ENCODE results near the gene GLRA1.
"Not testable (repeated sequence)": the region's sequence is repeated elsewhere in the genome, so short reads cannot be mapped to it uniquely, and the experiment has no call there.

GLRA1 gene

DNA sequence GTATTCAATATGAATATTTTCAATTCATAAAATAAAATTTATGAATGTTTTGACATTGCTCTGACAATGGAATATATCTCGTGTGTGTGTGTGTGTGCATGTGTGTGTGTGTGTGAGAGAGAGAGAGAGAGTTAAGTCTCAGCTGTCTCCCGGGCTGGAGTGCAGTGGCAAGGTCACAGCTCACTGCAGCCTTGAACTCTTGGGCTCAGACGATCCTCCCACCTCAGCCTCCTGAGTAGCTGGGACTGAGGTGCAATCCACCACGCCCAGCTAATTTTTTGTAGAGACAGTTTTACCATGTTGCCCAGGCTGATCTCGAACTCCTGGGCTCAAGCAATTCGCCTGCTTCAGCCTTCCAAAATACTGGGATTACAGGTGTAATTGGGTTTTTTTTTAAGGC, 136.8 kb downstream of the GLRA1 start:
- peaks cover 70% of the 10 kb centered on the region for H3K79me2 ChIP-seq (ENCODE audit: control insufficient read depth, insufficient read depth, low read length)
- no peak overlapping the region for H4K5ac ChIP-seq (ENCODE audit: low read length)
- no peak for DNase-seq
- H3K56ac ChIP-seq (ENCODE audit: low read length) = no peak overlapping the region
- WGBS (ENCODE audit: extremely low coverage, insufficient coverage, low lambda C conversion rate) = no CpG with 5 or more reads among the region's 6 CpGs
- H2BK15ac ChIP-seq (replicated peaks; ENCODE audit: low read depth) = no peak overlapping the region
- H3K18ac ChIP-seq (ENCODE audit: low read length) = no peak overlapping the region
- H3K4me1 ChIP-seq (ENCODE audit: control insufficient read depth, low read depth, low read length) = no peaks in the 10 kb centered on the region
- H2BK120ac ChIP-seq (ENCODE audit: low read depth, low read length) = no peak overlapping the region
- H3K4me3 ChIP-seq (ENCODE audit: low read length) = no peak overlapping the region
- H3K27ac ChIP-seq (ENCODE audit: low read depth, low read length) = no peak overlapping the region
- no peak overlapping the region for H3K4me2 ChIP-seq (ENCODE audit: low read length)
- H2AK5ac ChIP-seq (ENCODE audit: low read length) = no peak overlapping the region
- no peaks in the 10 kb centered on the region for H3K27me3 ChIP-seq (ENCODE audit: insufficient read depth, low read length, poor library complexity)
- no peak overlapping the region for H3K9ac ChIP-seq (ENCODE audit: low read length)
- H3K79me1 ChIP-seq (ENCODE audit: low read length) = peaks cover 6% of the 10 kb centered on the region
- peaks cover 6% of the 10 kb centered on the region for H3K36me3 ChIP-seq (ENCODE audit: control insufficient read depth, insufficient read depth, low read length)
- H4K8ac ChIP-seq (ENCODE audit: low read depth, low read length) = no peak overlapping the region
- no peak overlapping the region for H2BK5ac ChIP-seq (ENCODE audit: low read length)
- no peak overlapping the region for H3K4ac ChIP-seq (ENCODE audit: low read depth, low read length)
- no peak overlapping the region for H3K23ac ChIP-seq (ENCODE audit: low read length)

DNA sequence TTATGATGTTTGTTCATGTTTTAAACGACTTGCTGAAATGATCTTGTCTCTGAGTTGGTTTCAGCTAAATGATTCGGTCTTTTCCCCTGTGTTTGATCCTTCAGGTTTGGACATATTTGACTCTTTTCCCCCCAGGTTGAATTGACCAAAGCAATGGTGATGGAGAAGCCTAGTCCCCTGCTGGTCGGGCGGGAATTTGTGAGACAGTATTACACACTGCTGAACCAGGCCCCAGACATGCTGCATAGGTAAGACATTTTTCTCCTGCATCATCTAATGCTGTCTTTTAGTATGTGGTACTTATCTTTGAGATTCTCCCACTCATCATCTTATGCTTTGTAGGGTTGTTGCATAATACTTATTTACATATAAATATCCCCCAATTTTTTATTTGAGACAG, 138.2 kb downstream of the GLRA1 start:
- no peak overlapping the region for H3K23ac ChIP-seq (ENCODE audit: low read length)
- no peak overlapping the region for H3K4me2 ChIP-seq (ENCODE audit: low read length)
- no peak overlapping the region for H2BK120ac ChIP-seq (ENCODE audit: low read depth, low read length)
- no peaks in the 10 kb centered on the region for H3K27me3 ChIP-seq (ENCODE audit: insufficient read depth, low read length, poor library complexity)
- H3K79me1 ChIP-seq (ENCODE audit: low read length) = peaks cover 4% of the 10 kb centered on the region
- H3K36me3 ChIP-seq (ENCODE audit: control insufficient read depth, insufficient read depth, low read length) = peaks cover 4% of the 10 kb centered on the region
- WGBS (ENCODE audit: extremely low coverage, insufficient coverage, low lambda C conversion rate) = no CpG with 5 or more reads among the region's 4 CpGs
- H2BK15ac ChIP-seq (replicated peaks; ENCODE audit: low read depth) = no peak overlapping the region
- H4K8ac ChIP-seq (ENCODE audit: low read depth, low read length) = no peak overlapping the region
- no peak overlapping the region for H2BK5ac ChIP-seq (ENCODE audit: low read length)
- H3K18ac ChIP-seq (ENCODE audit: low read length) = no peak overlapping the region
- no peak overlapping the region for H3K56ac ChIP-seq (ENCODE audit: low read length)
- no peak overlapping the region for H3K4ac ChIP-seq (ENCODE audit: low read depth, low read length)
- H3K9ac ChIP-seq (ENCODE audit: low read length) = no peak overlapping the region
- H3K79me2 ChIP-seq (ENCODE audit: control insufficient read depth, insufficient read depth, low read length) = peaks cover 68% of the 10 kb centered on the region
- H3K4me3 ChIP-seq (ENCODE audit: low read length) = no peak overlapping the region
- no peak overlapping the region for H4K5ac ChIP-seq (ENCODE audit: low read length)
- H3K27ac ChIP-seq (ENCODE audit: low read depth, low read length) = no peak overlapping the region
- no peak for DNase-seq
- no peak overlapping the region for H2AK5ac ChIP-seq (ENCODE audit: low read length)
- H3K4me1 ChIP-seq (ENCODE audit: control insufficient read depth, low read depth, low read length) = no peaks in the 10 kb centered on the region

DNA sequence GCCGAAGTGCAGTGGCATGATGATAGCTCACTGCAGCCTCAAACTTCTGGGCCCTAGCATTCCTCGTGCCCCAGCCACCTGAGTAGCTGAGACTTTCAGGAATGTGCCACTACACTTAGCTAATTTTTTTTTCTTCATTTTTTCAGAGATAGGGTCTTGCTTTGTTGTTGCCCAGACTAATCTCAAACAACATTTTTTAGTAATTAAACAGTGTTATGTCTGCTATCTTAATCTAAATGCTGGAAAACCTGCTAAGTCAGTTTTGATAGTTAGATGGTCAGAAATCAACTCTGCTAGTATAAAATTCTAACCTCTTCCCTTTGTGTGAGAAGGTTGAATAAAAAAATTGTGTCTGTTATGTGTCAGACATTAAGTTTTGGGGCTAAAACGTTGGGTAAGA, 140.5 kb downstream of the GLRA1 start:
- Histone ChIP-seq H3K27me3 (ENCODE audit: insufficient read depth, low read length, poor library complexity) (no peaks in the 10 kb centered on the region), H3K56ac (ENCODE audit: low read length) (no peak overlapping the region), H3K4me2 (ENCODE audit: low read length) (no peak overlapping the region), H3K9ac (ENCODE audit: low read length) (no peak overlapping the region), H3K79me1 (ENCODE audit: low read length) (no peaks in the 10 kb centered on the region), H3K4ac (ENCODE audit: low read depth, low read length) (no peak overlapping the region), H3K36me3 (ENCODE audit: control insufficient read depth, insufficient read depth, low read length) (no peaks in the 10 kb centered on the region), H2BK15ac (replicated peaks; ENCODE audit: low read depth) (no peak overlapping the region), H3K4me1 (ENCODE audit: control insufficient read depth, low read depth, low read length) (peaks cover 2% of the 10 kb centered on the region), H4K5ac (ENCODE audit: low read length) (no peak overlapping the region), H3K18ac (ENCODE audit: low read length) (no peak overlapping the region), H2BK120ac (ENCODE audit: low read depth, low read length) (no peak overlapping the region), H2AK5ac (ENCODE audit: low read length) (no peak overlapping the region), H2BK5ac (ENCODE audit: low read length) (no peak overlapping the region), H3K79me2 (ENCODE audit: control insufficient read depth, insufficient read depth, low read length) (peaks cover 76% of the 10 kb centered on the region), H3K4me3 (ENCODE audit: low read length) (no peak overlapping the region), H3K27ac (ENCODE audit: low read depth, low read length) (no peak overlapping the region), H4K8ac (ENCODE audit: low read depth, low read length) (no peak overlapping the region), H3K23ac (ENCODE audit: low read length) (no peak overlapping the region)
- no CpG with 5 or more reads among the region's 3 CpGs for WGBS (ENCODE audit: extremely low coverage, insufficient coverage, low lambda C conversion rate)
- DNase-seq = peak; percentile 75

DNA sequence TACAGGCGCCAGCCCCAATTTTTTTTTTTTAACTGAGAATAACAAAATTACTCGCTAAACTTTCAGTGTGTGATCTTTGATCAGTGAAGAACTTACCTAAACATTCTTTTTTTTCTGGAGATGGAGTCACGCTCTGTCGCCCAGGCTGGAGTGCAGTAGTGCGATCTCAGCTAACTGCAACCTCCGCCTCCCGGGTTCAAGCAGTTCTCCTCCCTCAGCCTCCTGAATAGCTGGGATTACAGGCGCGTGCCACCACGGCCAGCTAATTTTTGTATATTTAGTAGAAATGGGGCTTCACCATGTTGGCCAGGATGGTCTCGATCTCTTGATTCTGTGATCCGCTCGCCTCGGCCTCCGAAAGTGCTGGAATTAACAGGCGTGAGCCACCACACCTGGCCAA, 141.0 kb downstream of the GLRA1 start:
- not testable (repeated sequence) for H3K27me3 ChIP-seq (ENCODE audit: insufficient read depth, low read length, poor library complexity); H3K4ac ChIP-seq (ENCODE audit: low read depth, low read length); H3K4me3 ChIP-seq (ENCODE audit: low read length); H3K79me1 ChIP-seq (ENCODE audit: low read length); H3K9ac ChIP-seq (ENCODE audit: low read length); H2BK120ac ChIP-seq (ENCODE audit: low read depth, low read length); DNase-seq; H2BK15ac ChIP-seq (replicated peaks; ENCODE audit: low read depth); H3K23ac ChIP-seq (ENCODE audit: low read length); H2AK5ac ChIP-seq (ENCODE audit: low read length); H2BK5ac ChIP-seq (ENCODE audit: low read length); H3K4me2 ChIP-seq (ENCODE audit: low read length); H3K27ac ChIP-seq (ENCODE audit: low read depth, low read length); H3K36me3 ChIP-seq (ENCODE audit: control insufficient read depth, insufficient read depth, low read length); H3K18ac ChIP-seq (ENCODE audit: low read length); H4K8ac ChIP-seq (ENCODE audit: low read depth, low read length); H3K4me1 ChIP-seq (ENCODE audit: control insufficient read depth, low read depth, low read length); H4K5ac ChIP-seq (ENCODE audit: low read length); H3K56ac ChIP-seq (ENCODE audit: low read length)
- WGBS (ENCODE audit: extremely low coverage, insufficient coverage, low lambda C conversion rate) = no CpG with 5 or more reads among the region's 16 CpGs
- H3K79me2 ChIP-seq (ENCODE audit: control insufficient read depth, insufficient read depth, low read length) = peaks cover 79% of the 10 kb centered on the region

DNA sequence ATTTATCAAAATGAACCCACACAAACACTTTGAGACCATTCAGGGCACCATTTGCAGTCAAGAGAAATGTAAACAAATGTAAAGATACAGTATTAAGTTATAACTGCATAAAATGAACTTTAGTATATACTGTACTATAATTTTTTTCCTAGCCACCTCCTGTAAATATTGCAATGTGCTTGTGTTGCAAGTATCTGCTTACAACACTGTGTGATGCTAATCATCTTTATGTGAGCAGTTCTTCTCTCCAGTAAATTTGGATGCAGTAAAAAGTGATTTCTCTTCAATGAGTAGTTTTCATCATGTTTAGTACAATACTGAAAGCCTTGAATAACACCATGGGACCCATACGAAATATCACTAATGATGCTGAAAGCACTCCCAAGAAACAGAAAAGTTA, 143.4 kb downstream of the GLRA1 start:
- no peaks in the 10 kb centered on the region for H3K36me3 ChIP-seq (ENCODE audit: control insufficient read depth, insufficient read depth, low read length)
- no CpG with 5 or more reads among the region's 1 CpG for WGBS (ENCODE audit: extremely low coverage, insufficient coverage, low lambda C conversion rate)

DNA sequence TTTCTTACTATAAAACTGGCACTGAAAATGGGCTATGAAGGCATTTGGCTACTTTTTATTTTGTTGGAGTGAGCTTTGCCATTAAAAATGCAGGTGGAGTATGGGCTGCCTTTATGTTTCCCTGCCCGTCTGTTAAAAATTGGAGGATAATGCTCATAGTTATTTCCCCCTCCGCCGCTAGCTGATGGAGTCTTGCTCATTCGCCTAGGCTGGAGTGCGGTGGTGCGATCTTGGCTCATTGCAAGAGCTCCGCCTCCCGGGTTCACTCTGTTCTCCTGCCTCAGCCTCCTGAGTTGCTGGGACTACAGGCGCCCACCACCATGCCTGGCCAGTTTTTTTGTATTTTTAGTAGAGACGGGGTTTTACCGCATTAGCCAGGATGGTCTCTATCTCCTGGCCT, 144.3 kb downstream of the GLRA1 start:
- Histone ChIP-seq H2BK120ac (ENCODE audit: low read depth, low read length) (no peak overlapping the region), H3K4me2 (ENCODE audit: low read length) (no peak overlapping the region), H3K36me3 (ENCODE audit: control insufficient read depth, insufficient read depth, low read length) (no peaks in the 10 kb centered on the region), H2BK5ac (ENCODE audit: low read length) (no peak overlapping the region), H3K56ac (ENCODE audit: low read length) (no peak overlapping the region), H3K4ac (ENCODE audit: low read depth, low read length) (no peak overlapping the region), H3K9ac (ENCODE audit: low read length) (no peak overlapping the region), H3K79me1 (ENCODE audit: low read length) (no peaks in the 10 kb centered on the region), H3K4me3 (ENCODE audit: low read length) (no peak overlapping the region), H3K27ac (ENCODE audit: low read depth, low read length) (no peak overlapping the region), H3K23ac (ENCODE audit: low read length) (no peak overlapping the region), H3K18ac (ENCODE audit: low read length) (no peak overlapping the region), H2AK5ac (ENCODE audit: low read length) (no peak overlapping the region), H3K27me3 (ENCODE audit: insufficient read depth, low read length, poor library complexity) (no peaks in the 10 kb centered on the region), H4K5ac (ENCODE audit: low read length) (no peak overlapping the region), H4K8ac (ENCODE audit: low read depth, low read length) (no peak overlapping the region), H2BK15ac (replicated peaks; ENCODE audit: low read depth) (no peak overlapping the region), H3K4me1 (ENCODE audit: control insufficient read depth, low read depth, low read length) (peaks cover 2% of the 10 kb centered on the region), H3K79me2 (ENCODE audit: control insufficient read depth, insufficient read depth, low read length) (peaks cover 86% of the 10 kb centered on the region)
- DNase-seq = peak; percentile 17
- WGBS (ENCODE audit: extremely low coverage, insufficient coverage, low lambda C conversion rate) = no CpG with 5 or more reads among the region's 11 CpGs

More for the DNA sequence above, 143.4 kb downstream of the GLRA1 start:
- H3K18ac ChIP-seq (ENCODE audit: low read length) = no peak overlapping the region
- no peak overlapping the region for H2BK15ac ChIP-seq (replicated peaks; ENCODE audit: low read depth)
- H2BK5ac ChIP-seq (ENCODE audit: low read length) = no peak overlapping the region
- no peak overlapping the region for H3K4ac ChIP-seq (ENCODE audit: low read depth, low read length)
- H3K27ac ChIP-seq (ENCODE audit: low read depth, low read length) = no peak overlapping the region
- no peaks in the 10 kb centered on the region for H3K27me3 ChIP-seq (ENCODE audit: insufficient read depth, low read length, poor library complexity)
- H3K9ac ChIP-seq (ENCODE audit: low read length) = no peak overlapping the region
- no peak overlapping the region for H3K23ac ChIP-seq (ENCODE audit: low read length)
- H3K4me2 ChIP-seq (ENCODE audit: low read length) = no peak overlapping the region
- H3K56ac ChIP-seq (ENCODE audit: low read length) = no peak overlapping the region
- no peaks in the 10 kb centered on the region for H3K79me1 ChIP-seq (ENCODE audit: low read length)
- peaks cover 85% of the 10 kb centered on the region for H3K79me2 ChIP-seq (ENCODE audit: control insufficient read depth, insufficient read depth, low read length)
- peaks cover 2% of the 10 kb centered on the region for H3K4me1 ChIP-seq (ENCODE audit: control insufficient read depth, low read depth, low read length)
- H4K5ac ChIP-seq (ENCODE audit: low read length) = no peak overlapping the region
- no peak overlapping the region for H4K8ac ChIP-seq (ENCODE audit: low read depth, low read length)
- no peak overlapping the region for H3K4me3 ChIP-seq (ENCODE audit: low read length)
- no peak for DNase-seq
- no peak overlapping the region for H2AK5ac ChIP-seq (ENCODE audit: low read length)
- H2BK120ac ChIP-seq (ENCODE audit: low read depth, low read length) = no peak overlapping the region
